PC-3 (cell line): ENCODE results near the gene PRICKLE2. TPM values are rescaled to one million over a fixed set of nuclear protein-coding genes. Genes with fewer than 3 reads are reported as not detected.

ENCODE experiments used
- ATAC-seq: fragments of 200-7000 bp; cut with Tn5 transposase; 2 replicates; pipeline ENCODE4 v1.9.1; 2020; ENCODE audit warnings: mild to moderate bottlenecking, moderate library complexity
- BruUV-seq: library from RNA; stranded (reverse); fragments of 400-500 nt; replicated peaks from 2 replicates; lab custom pipeline; 2021; lab: Mats Ljungman, UMichigan
- CTCF ChIA-PET: fragments of 300-600 bp; sonication (Branson Sonifier 250); formaldehyde crosslinking; loops from one replicate; lab custom pipeline; 2022; ENCODE audit warnings: antibody characterized with exemption; lab: Charles Lee
- POLR2A ChIA-PET: fragments of 300-600 bp; sonication (Branson Sonifier 250); formaldehyde crosslinking; loops from one replicate; lab custom pipeline; 2022; ENCODE audit warnings: antibody characterized with exemption; ENCODE audit not compliant: unreplicated experiment; lab: Charles Lee
- DNase-seq: peaks from one replicate; pipeline ENCODE4 v3.0.0-alpha.2; 2015
- H2AFZ ChIP-seq: fragments of 300-600 bp; sonication (generic); 2 replicates; pipeline ENCODE4 v1.6.0; 2016; ENCODE audit warnings: antibody characterized with exemption, low read length
- H3F3A ChIP-seq: fragments of 300-600 bp; sonication (generic); one replicate; pipeline ENCODE4 v1.6.0; 2017; ENCODE audit warnings: antibody characterized with exemption, low read length, control low read depth, mild to moderate bottlenecking; ENCODE audit not compliant: unreplicated experiment
- H3K27ac ChIP-seq: fragments of 300-600 bp; sonication (generic); 2 replicates; pipeline ENCODE4 v1.5.1; 2016; ENCODE audit warnings: mild to moderate bottlenecking, low read length
- H3K27me3 ChIP-seq: fragments of 300-600 bp; sonication (generic); 2 replicates; pipeline ENCODE4 v1.6.1; 2016; ENCODE audit warnings: low read length, mixed read lengths
- H3K36me3 ChIP-seq: fragments of 300-600 bp; sonication (generic); 2 replicates; pipeline ENCODE4 v1.6.1; 2016; ENCODE audit warnings: low read depth, mixed run types, low read length, mixed read lengths
- H3K4me1 ChIP-seq: fragments of 300-600 bp; sonication (generic); 2 replicates; pipeline ENCODE4 v1.5.1; 2016; ENCODE audit warnings: low read length; ENCODE audit not compliant: insufficient read depth
- H3K4me2 ChIP-seq: fragments of 300-600 bp; sonication (generic); 2 replicates; pipeline ENCODE4 v1.6.0; 2016; ENCODE audit warnings: low read length
- H3K4me3 ChIP-seq: fragments of 300-600 bp; sonication (generic); 2 replicates; pipeline ENCODE4 v1.5.1; 2016; ENCODE audit warnings: mild to moderate bottlenecking, low read length, mixed read lengths
- H3K79me2 ChIP-seq: fragments of 300-600 bp; sonication (generic); 2 replicates; pipeline ENCODE4 v1.6.1; 2017; ENCODE audit warnings: low read length, mixed read lengths
- H3K9ac ChIP-seq: fragments of 300-600 bp; sonication (generic); 2 replicates; pipeline ENCODE4 v1.6.0; 2016; ENCODE audit warnings: mild to moderate bottlenecking, low read length
- H3K9me2 ChIP-seq: fragments of 300-600 bp; sonication (generic); replicated peaks from 2 replicates; pipeline ENCODE4 v1.6.1; 2016; ENCODE audit warnings: mixed run types, low read length, mixed read lengths
- H3K9me3 ChIP-seq: fragments of 300-600 bp; sonication (generic); 2 replicates; pipeline ENCODE4 v1.6.1; 2016; ENCODE audit warnings: low read length, mixed read lengths
- H4K20me1 ChIP-seq: fragments of 300-600 bp; sonication (generic); 2 replicates; pipeline ENCODE4 v1.6.1; 2016; ENCODE audit warnings: low read length, mixed read lengths
- CTCF ChIP-seq: fragments of 300-600 bp; sonication (generic); conservative IDR thresholded peaks from 2 replicates; pipeline ENCODE4 v1.5.1; 2017; ENCODE audit warnings: antibody characterized with exemption, low read depth, mild to moderate bottlenecking, low read length
- EZH2 ChIP-seq: fragments of 300-600 bp; sonication (generic); IDR thresholded peaks from one replicate; pipeline ENCODE4 v1.6.1; 2017; ENCODE audit warnings: antibody characterized with exemption, mild to moderate bottlenecking, low read length; ENCODE audit not compliant: unreplicated experiment
- EZH2phosphoT487 ChIP-seq: fragments of 300-600 bp; sonication (generic); IDR thresholded peaks from 2 replicates; pipeline ENCODE4 v1.6.1; 2018; ENCODE audit warnings: mild to moderate bottlenecking, antibody characterized with exemption, low read length, borderline replicate concordance
- intact Hi-C: fragments of 100-400 bp; cut with micrococcal nuclease; formaldehyde crosslinking; loops from 2 replicates; pipeline ENCODE4 v1.9.0; 2023
- total RNA-seq: library from RNA; depleted of rRNA; stranded (reverse); fragments of >200 nt; gene quantifications from 2 replicates; pipeline ENCODE4 v1.2.3, GENCODE V29; 2014

Gene PRICKLE2
- total RNA-seq, 1 experiment from 2014 or later = 1.8 TPM

DNA sequence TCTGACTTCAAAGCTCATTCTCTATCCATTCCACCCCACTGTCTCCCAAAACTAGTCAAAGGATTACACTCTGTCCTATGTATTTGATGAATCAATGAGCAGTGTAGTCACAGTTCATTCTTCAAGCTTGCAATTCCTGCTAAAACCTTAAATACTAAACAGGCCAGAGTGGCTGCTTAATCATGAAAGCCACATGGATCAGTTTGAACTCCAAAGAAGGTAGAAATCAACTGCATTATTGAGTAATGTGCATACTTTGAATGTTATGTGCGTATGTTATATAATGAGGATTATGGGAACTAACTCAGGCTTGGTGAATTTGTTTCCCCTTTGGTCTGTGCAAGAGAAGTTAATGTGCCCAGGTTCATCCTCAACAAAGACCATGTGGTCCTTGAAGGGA lies 45.4 kb downstream of the PRICKLE2 start:
- DNase-seq = no peak
- H3K9me3 ChIP-seq = no peaks in the 10 kb centered on the region
- TF ChIP-seq CTCF = no peak
- no peak for TF ChIP-seq EZH2phosphoT487
- TF ChIP-seq EZH2 = no peak
- no peak overlapping the region for H3K27ac ChIP-seq
- ATAC-seq = no peak
- CTCF ChIA-PET = no interaction called here
- no peaks in the 10 kb centered on the region for H4K20me1 ChIP-seq
- no peaks in the 10 kb centered on the region for H3F3A ChIP-seq
- no peak overlapping the region for H3K4me3 ChIP-seq
- H2AFZ ChIP-seq = no peak overlapping the region
- H3K36me3 ChIP-seq = no peaks in the 10 kb centered on the region
- no peaks in the 10 kb centered on the region for H3K27me3 ChIP-seq
- H3K4me2 ChIP-seq = no peak overlapping the region
- peaks cover 28% of the 10 kb centered on the region for H3K4me1 ChIP-seq
- H3K9ac ChIP-seq = no peak overlapping the region
- no peaks in the 10 kb centered on the region for H3K9me2 ChIP-seq
- no peaks in the 10 kb centered on the region for H3K79me2 ChIP-seq
- intact Hi-C loops = no loop called here
- no TSS peak for BruUV-seq
- POLR2A ChIA-PET = no interaction called here

DNA sequence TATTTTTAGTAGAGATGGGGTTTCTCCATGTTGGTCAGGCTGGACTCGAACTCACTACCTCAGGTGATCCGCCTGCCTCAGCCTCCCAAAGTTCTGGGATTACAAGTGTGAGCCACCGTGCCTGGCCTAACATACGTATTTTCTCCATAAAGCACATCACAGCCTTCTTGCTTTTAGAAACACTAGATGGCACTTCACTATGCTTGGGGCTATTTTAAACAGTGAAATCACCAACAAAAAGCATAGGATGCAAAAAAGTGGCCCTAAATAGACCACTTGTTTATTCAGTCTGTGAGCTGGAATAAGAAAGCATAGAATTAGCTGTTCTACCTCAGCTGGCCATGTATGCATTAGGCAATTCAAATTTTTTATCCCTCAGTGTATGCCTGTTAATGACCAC lies 46.0 kb downstream of the PRICKLE2 start:
- Histone ChIP-seq H3K9me3 (no peaks in the 10 kb centered on the region), H3K9ac (no peak overlapping the region), H4K20me1 (no peaks in the 10 kb centered on the region), H2AFZ (no peak overlapping the region), H3K4me1 (peaks cover 32% of the 10 kb centered on the region), H3K9me2 (no peaks in the 10 kb centered on the region), H3K79me2 (no peaks in the 10 kb centered on the region), H3K4me3 (no peak overlapping the region), H3K36me3 (no peaks in the 10 kb centered on the region), H3K4me2 (no peak overlapping the region), H3K27ac (peak overlapping the region; percentile 92; the same call in 1 of the 2 replicates), H3K27me3 (no peaks in the 10 kb centered on the region), H3F3A (no peaks in the 10 kb centered on the region)
- POLR2A ChIA-PET = no interaction called here
- DNase-seq (no peak), ATAC-seq (no peak)
- intact Hi-C loops = no loop called here
- CTCF ChIA-PET = no interaction called here
- no TSS peak for BruUV-seq
- no peak for TF ChIP-seq EZH2
- TF ChIP-seq EZH2phosphoT487 = no peak
- TF ChIP-seq CTCF = no peak

GRCh38 chr3:64178419-64178818 lies 46.8 kb downstream of the PRICKLE2 start:
- H3K4me1 ChIP-seq = peaks cover 36% of the 10 kb centered on the region
- H3K4me3 ChIP-seq = no peak overlapping the region
- H3K9me3 ChIP-seq = no peaks in the 10 kb centered on the region
- 0 out of 2 replicates have a peak overlapping the region, but pooled peaks have one; percentile 28 for H3K4me2 ChIP-seq
- no peaks in the 10 kb centered on the region for H3K79me2 ChIP-seq
- H2AFZ ChIP-seq = no peak overlapping the region
- no peak overlapping the region for H3K9ac ChIP-seq
- intact Hi-C loops = no loop called here
- DNase-seq (peak; percentile 35), ATAC-seq (peak; percentile 61)
- H3K36me3 ChIP-seq = no peaks in the 10 kb centered on the region
- peak overlapping the region; percentile 92 for H3K27ac ChIP-seq
- no peaks in the 10 kb centered on the region for H3K27me3 ChIP-seq
- no TSS peak for BruUV-seq
- no peaks in the 10 kb centered on the region for H3K9me2 ChIP-seq
- no peaks in the 10 kb centered on the region for H4K20me1 ChIP-seq
- POLR2A ChIA-PET = no interaction called here
- TF ChIP-seq CTCF (no peak), EZH2phosphoT487 (no peak), EZH2 (no peak)
- CTCF ChIA-PET = no interaction called here
- no peaks in the 10 kb centered on the region for H3F3A ChIP-seq
